CD4-positive, alpha-beta T cell (primary cell): ENCODE data around the gene LDLRAD4. TPM values are rescaled to one million over a fixed set of nuclear protein-coding genes. Genes with fewer than 3 reads are reported as not detected.
A peak's percentile ranks its signal among the peaks of the same experiment; 100 is the strongest.

Experiments
- ATAC-seq: fragments of 200-7000 bp; cut with Tn5 transposase; one replicate; pipeline ENCODE4 v1.10.0; 2022; ENCODE audit warnings: mild to moderate bottlenecking; ENCODE audit not compliant: poor library complexity
- CTCF ChIA-PET: fragments of 350-600 bp; sonication (Branson Sonifier 250); formaldehyde crosslinking; loops from one replicate; lab custom pipeline; 2021; ENCODE audit warnings: antibody characterized with exemption, inconsistent platforms; lab: Charles Lee
- POLR2A ChIA-PET: fragments of 350-600 bp; sonication (Branson Sonifier 250); formaldehyde crosslinking; loops from one replicate; lab custom pipeline; 2021; ENCODE audit warnings: antibody characterized with exemption, inconsistent platforms; lab: Charles Lee
- DNase-seq, 14 experiments: peaks; one replicate each; pipeline ENCODE4 v3.0.0-alpha.2; 2013 to 2020; ENCODE audit warnings: mixed read lengths in 2 of 14
- H3K27ac ChIP-seq, 2 donors: one replicate each; pipeline versions ENCODE4 v1.5.1 to v1.7.0; 2013; ENCODE audit warnings: low read length in 2 of 2, low read depth in 1 of 2, mild to moderate bottlenecking in 1 of 2
- H3K27me3 ChIP-seq, 2 experiments: 1 replicate in 1 of 2; 2 replicates in 1 of 2; pipeline versions ENCODE4 v1.6.1 to v1.7.0; 2013; ENCODE audit warnings: low read length in 2 of 2, control low read depth in 1 of 2, mild to moderate bottlenecking in 1 of 2, moderate library complexity in 1 of 2; ENCODE audit not compliant: insufficient read depth in 2 of 2, control insufficient read depth in 1 of 2
- H3K36me3 ChIP-seq: one replicate; pipeline ENCODE4 v1.6.1; 2013; ENCODE audit warnings: low read length, control low read depth; ENCODE audit not compliant: insufficient read depth
- H3K4me1 ChIP-seq: one replicate; pipeline ENCODE4 v1.6.1; 2013; ENCODE audit warnings: low read length, control low read depth; ENCODE audit not compliant: insufficient read depth
- H3K4me3 ChIP-seq: one replicate; pipeline ENCODE4 v1.5.1; 2013; ENCODE audit warnings: mild to moderate bottlenecking, low read length, moderate library complexity
- H3K9me3 ChIP-seq, 2 experiments: 1 replicate in 1 of 2; 2 replicates in 1 of 2; pipeline versions ENCODE4 v1.6.1 to v1.7.0; 2013; ENCODE audit warnings: low read length in 2 of 2, mild to moderate bottlenecking in 2 of 2, control low read depth in 1 of 2, moderate library complexity in 1 of 2; ENCODE audit not compliant: control insufficient read depth in 1 of 2, insufficient read depth in 1 of 2
- H3K27ac Mint-ChIP-seq: one replicate; pipeline ENCODE4 v1.8.0; 2020; ENCODE audit warnings: mixed read lengths
- H3K27me3 Mint-ChIP-seq: one replicate; pipeline ENCODE4 v1.8.0; 2021; ENCODE audit warnings: mixed read lengths
- H3K36me3 Mint-ChIP-seq: one replicate; pipeline ENCODE4 v1.8.0; 2021; ENCODE audit warnings: low read depth, mixed read lengths
- H3K4me1 Mint-ChIP-seq: one replicate; pipeline ENCODE4 v1.8.0; 2021; ENCODE audit warnings: low read depth, mixed read lengths
- H3K4me3 Mint-ChIP-seq: one replicate; pipeline ENCODE4 v1.8.0; 2020; ENCODE audit warnings: mild to moderate bottlenecking, mixed read lengths
- H3K9me3 Mint-ChIP-seq: one replicate; pipeline ENCODE4 v1.8.0; 2020; ENCODE audit warnings: mixed read lengths
- intact Hi-C, 2 experiments: fragments of 100-400 bp; cut with DNase I in 1 of 2; cut with micrococcal nuclease in 1 of 2; formaldehyde crosslinking; loops; one replicate each; pipeline versions ENCODE4 v1.15.1 to v1.9.0; 2023 to 2025; cut with DNase I, micrococcal nuclease
- total RNA-seq, 174 experiments: library from RNA in 2 of 174; stranded (reverse) in 2 of 174; gene quantifications; one replicate each; pipeline ENCODE4 v1.2.3 and lab custom pipeline; 2021 to 2026
- TF ChIP-seq, protein P1 (sequence below): fragments of 200-600 bp; IDR thresholded peaks from one replicate; pipeline ENCODE4 v1.8.0; 2022; ENCODE audit warnings: antibody characterized with exemption, mild to moderate bottlenecking

Gene LDLRAD4
- total RNA-seq, 2 experiments from 2014 or later: 51.9 to 52.7 TPM

DNA sequence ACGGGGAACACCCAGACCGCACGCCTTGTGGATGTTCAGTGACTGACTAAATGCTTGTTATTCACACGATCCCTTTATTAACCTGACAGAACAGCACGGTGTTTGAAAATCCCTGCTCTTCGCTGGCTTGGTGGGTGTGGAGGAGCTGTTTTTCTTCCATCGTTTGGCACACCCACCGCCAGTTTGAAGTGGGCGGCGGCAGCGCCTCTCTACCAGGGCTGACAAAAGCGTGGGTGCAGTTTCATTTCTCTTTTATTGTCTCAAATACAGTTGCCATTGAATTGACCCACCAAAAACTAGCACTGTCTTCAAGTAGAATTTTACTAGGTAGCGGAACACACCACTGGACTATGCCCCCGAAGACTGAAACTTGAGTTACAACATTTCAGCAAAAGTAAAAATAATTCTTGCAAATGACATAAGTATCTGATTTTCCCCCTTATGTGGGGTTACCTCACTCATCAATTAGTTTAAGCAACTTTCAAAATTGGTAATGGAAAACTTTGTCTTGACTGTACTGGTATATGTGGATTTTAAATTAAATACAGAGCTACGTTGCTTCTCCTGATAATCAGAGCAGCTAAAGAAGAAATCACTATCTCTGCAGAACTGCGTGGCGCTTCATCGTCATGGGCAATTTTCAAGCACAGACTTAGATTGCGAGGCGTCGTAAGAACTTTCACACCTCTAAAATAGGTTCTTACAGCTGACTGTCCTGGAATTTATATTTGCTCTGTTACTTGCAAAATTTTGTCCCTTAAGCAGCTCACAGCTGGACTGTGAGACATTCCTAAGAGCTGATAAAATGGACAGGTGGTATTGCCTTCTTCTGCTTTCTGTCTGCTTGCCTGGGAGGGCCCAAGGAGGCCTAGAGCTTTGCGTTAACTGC, 60.9 kb downstream of the LDLRAD4 start:
- H3K4me1 Mint-ChIP-seq: peaks cover 80% of the 10 kb centered on the region
- Histone ChIP-seq H3K27me3 (no peaks in the 10 kb centered on the region), H3K9me3 (peaks cover 0 to 6% of the 10 kb centered on the region in 2 experiments), H3K36me3 (no peaks in the 10 kb centered on the region), H3K27ac (peak overlapping the region in 1 of 2 donors; percentile 44), H3K4me3 (peak overlapping the region; percentile 48), H3K4me1 (peaks cover 80% of the 10 kb centered on the region)
- H3K9me3 Mint-ChIP-seq: no peaks in the 10 kb centered on the region
- intact Hi-C loops: loop anchor here in 1 of 2 experiments (5.0 kb wide), 1 partner anchor 98 kb away; no protein-coding TSS in a partner anchor
- peak overlapping the region; percentile 86 for H3K4me3 Mint-ChIP-seq
- ChIA-PET CTCF (interaction anchor here (1.4 to 1.8 kb wide), 3 partner anchors 10 to 333 kb away, joined by 3 to 7 read pairs (median 4); no protein-coding TSS in a partner anchor), POLR2A (interaction anchor here (0.8 to 1.1 kb wide), 8 partner anchors 10 to 104 kb away, joined by 3 to 4 read pairs (median 3); no protein-coding TSS in a partner anchor)
- DNase-seq (peak in 11 of 14 experiments; percentile 24 to 61 (median 42)), ATAC-seq (peak; percentile 58)
- H3K27ac Mint-ChIP-seq: peak overlapping the region; percentile 90
- no peaks in the 10 kb centered on the region for H3K36me3 Mint-ChIP-seq
- H3K27me3 Mint-ChIP-seq: no peaks in the 10 kb centered on the region
- TF ChIP-seq, protein P1, sequence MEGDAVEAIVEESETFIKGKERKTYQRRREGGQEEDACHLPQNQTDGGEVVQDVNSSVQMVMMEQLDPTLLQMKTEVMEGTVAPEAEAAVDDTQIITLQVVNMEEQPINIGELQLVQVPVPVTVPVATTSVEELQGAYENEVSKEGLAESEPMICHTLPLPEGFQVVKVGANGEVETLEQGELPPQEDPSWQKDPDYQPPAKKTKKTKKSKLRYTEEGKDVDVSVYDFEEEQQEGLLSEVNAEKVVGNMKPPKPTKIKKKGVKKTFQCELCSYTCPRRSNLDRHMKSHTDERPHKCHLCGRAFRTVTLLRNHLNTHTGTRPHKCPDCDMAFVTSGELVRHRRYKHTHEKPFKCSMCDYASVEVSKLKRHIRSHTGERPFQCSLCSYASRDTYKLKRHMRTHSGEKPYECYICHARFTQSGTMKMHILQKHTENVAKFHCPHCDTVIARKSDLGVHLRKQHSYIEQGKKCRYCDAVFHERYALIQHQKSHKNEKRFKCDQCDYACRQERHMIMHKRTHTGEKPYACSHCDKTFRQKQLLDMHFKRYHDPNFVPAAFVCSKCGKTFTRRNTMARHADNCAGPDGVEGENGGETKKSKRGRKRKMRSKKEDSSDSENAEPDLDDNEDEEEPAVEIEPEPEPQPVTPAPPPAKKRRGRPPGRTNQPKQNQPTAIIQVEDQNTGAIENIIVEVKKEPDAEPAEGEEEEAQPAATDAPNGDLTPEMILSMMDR: no peak

DNA sequence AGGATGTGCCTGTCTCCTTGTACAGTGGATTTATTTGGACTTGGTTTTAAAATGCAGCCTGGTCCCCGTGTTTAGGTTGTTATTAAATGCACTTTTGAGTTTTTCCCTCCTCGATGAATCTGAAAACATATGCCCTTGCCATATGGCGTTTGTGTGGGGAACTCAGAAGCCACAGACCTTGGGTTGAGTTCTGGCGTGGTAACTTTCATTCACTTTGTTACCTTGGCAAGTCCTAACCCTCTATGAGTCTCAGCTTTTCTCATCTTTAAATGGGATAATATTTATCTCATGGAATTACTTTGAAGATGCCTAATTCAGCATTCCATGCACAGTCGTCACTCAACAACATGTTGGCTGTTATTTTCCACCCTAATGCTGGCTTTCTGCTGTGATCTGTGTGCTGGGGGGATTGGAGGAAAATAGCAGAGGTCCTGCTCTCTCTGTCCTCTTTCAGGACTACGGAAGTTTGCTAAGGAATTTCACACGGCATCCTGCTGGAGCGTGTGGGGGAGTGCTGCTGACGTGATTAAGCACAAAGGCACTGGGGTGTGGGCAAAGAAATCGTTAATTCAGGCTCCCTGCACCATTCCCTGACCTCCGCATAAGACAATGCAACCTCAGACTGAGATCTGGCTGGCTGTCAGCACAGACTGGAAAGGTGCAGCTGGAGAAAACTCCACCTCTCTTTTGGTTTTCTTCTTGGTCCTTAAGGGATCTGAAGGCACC, 61.7 kb downstream of the LDLRAD4 start:
- no peak overlapping the region for H3K27ac ChIP-seq
- H3K36me3 Mint-ChIP-seq: no peaks in the 10 kb centered on the region

More for the DNA sequence above, 61.7 kb downstream of the LDLRAD4 start:
- intact Hi-C loops: loop anchor here in 1 of 2 experiments (5.0 kb wide), 1 partner anchor 97 kb away; no protein-coding TSS in a partner anchor
- TF ChIP-seq, protein P1: no peak
- ChIA-PET CTCF (interaction anchor here (1.4 to 1.6 kb wide), 2 partner anchors 64 to 332 kb away, joined by 3 to 4 read pairs; no protein-coding TSS in a partner anchor), POLR2A (interaction anchor here (0.8 to 1.1 kb wide), 3 partner anchors 73 to 99 kb away, joined by 3 read pairs; no protein-coding TSS in a partner anchor)
- peaks cover 83% of the 10 kb centered on the region for H3K4me1 Mint-ChIP-seq
- peak overlapping the region; percentile 90 for H3K27ac Mint-ChIP-seq
- H3K9me3 Mint-ChIP-seq: no peaks in the 10 kb centered on the region
- no peaks in the 10 kb centered on the region for H3K27me3 Mint-ChIP-seq
- ATAC-seq: no peak
- Histone ChIP-seq H3K9me3 (peaks cover 0 to 6% of the 10 kb centered on the region in 2 experiments), H3K4me3 (no peak overlapping the region), H3K36me3 (no peaks in the 10 kb centered on the region), H3K4me1 (peaks cover 88% of the 10 kb centered on the region), H3K27me3 (no peaks in the 10 kb centered on the region)
- peak overlapping the region; percentile 86 for H3K4me3 Mint-ChIP-seq
- no peak for DNase-seq
